NCI-H1930 (cell line): ENCODE data around the gene FAAP24.
"Not testable (repeated sequence)": the region's sequence is repeated elsewhere in the genome, so short reads cannot be mapped to it uniquely, and the experiment has no call there.

Experiments used
- DNase-seq, 2 experiments: peaks; one replicate each; lab custom pipeline; 2025; lab: John Stamatoyannopoulos, UW

FAAP24 gene, protein sequence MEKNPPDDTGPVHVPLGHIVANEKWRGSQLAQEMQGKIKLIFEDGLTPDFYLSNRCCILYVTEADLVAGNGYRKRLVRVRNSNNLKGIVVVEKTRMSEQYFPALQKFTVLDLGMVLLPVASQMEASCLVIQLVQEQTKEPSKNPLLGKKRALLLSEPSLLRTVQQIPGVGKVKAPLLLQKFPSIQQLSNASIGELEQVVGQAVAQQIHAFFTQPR

DNA sequence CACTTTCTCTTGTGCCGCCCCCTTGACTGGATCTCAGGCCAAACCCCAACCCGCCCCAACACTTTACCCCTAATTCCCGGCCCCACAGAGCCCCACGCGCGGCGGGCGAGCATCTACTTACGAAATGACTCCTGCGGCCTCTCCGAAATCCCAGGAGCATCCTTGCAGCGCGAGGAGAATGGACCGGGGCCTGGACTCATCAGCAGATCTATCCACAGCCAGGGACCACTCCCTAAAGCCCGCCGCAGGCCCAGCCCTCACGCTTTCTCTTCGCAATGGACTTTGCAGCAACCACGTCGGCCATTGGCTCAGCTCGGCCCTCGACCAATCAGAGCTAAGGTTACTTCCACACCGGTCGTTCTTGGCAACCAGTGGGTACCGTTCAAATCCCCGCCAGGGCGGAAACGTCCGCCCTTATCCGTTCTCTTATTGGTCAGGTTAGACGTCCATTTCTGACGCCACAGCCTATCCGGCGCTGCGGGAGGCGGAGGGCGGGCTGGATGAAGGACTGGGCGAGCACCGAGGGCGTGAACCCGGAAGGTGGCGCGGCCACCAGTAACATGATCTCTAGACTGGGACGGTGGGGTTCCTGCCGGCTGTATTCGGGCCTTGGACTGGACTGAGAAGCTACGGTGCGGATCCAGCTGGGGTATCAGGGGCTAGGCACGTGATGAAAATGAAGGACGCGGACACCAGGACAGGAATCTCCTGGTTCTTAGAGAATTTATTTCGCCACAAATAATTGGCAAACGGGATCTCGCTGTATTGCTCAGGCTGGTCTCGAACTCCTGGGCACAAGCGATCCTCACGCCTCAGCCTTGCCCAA lies at the start of gene FAAP24, which contains the start of gene CEP89:
Gene FAAP24 (plus strand): TSS at position 528 of the 826 bp plus-strand sequence. CDS start 955 bp downstream, outside the sequence.
Gene CEP89 (minus strand): TSS at position 244 of the 826 bp plus-strand sequence. CDS start 84 bp downstream, at position 160.
- peak; percentile 99 to 100 for DNase-seq

DNA sequence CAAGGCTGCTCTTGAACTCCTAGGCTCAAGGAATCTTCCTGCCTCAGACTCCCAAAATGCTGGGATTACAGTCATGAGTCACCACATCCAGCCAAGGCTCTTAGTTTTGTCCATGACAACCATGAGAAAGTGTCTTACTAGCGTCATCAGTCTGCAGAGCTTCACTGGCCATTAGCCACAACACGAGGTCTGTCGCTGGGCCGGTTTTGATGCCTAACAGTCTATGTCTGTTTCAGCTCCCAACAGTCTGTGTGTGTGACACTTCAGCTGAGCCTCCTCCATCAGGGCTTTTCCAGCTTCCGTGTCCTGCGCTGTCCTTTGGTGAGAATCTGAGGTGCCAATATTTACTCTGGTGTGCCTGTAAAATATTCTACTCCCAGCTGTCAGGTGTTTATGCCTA lies 47.8 kb upstream of the FAAP24 start:
- no peak for DNase-seq

DNA sequence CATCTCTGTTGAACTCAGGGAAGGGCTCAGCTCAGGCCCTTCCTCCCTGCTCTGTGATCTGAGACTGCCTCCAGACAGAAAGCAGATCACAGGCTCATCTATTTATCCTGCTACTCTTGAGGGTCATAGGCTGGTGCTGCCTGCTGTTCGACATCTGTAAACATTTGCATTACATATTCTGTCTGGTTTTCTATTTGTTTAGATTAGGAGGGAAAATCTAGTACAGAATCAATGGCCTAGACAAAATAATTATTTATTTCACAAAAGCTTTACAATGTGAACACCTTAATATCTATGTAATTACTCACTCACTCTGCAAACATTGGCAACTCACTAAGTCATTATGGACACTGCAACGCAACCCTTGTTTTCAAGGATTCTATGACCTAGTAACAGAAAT lies 43.2 kb upstream of the FAAP24 start:
- DNase-seq: no peak

DNA sequence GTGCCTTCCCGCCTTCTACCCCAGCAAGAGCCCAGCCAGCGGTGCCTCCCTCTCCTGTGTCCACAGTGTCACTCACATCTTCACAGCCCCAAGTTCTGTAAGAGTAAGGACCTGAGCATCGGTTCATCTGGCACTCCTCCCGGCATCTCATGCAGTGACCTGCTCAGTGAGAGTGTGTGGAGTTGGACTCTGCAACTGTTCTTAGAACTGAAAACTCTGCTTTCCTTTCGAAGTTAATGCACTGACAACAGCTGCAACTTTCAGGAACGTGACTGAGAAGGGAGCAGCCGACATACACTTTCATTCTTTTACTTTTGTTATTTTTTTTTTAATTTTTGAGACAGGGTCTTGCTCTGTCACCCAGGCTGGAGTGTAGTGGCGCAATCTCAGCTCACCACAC lies 41.5 kb upstream of the FAAP24 start:
- DNase-seq: no peak

DNA sequence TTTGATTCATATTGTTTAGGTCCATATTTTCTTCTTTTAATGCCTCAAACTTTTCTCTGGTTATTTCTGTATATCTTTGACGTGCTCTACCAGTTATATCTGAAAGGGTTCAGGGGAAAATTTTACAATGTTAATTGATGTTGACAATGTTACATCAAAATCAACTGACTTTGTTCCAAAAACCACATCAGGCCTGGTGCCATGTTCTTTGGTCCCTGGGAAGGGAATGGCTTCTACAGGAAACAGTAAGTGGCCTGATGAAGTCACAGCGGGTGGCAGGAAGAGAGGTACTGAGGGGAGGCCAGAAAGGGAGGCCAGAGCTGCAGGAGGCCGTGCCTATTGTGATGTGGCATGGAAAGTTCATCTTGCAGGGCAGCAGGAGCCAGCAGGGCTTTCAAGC lies 38.5 kb upstream of the FAAP24 start:
- DNase-seq: no peak

DNA sequence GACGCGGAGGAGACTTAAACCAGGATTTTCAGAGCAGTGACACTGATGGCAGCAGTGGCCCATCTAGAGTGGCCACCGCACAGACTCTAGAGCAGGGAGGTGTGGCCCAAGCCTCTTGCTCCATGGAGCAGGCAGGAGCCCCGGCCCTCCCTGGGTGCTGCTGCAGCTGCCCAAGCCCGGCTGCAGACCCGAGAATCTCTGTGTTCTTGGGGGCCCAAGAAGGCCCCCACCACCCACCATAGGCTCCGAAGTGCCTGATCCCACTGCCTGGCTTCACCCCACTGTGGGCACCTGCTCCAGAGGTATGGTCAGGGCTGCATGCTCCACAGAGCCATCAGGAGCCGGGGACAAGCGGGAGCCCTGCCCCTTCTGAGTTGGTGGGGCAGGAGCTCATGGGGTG lies 36.4 kb upstream of the FAAP24 start:
- DNase-seq: no peak

DNA sequence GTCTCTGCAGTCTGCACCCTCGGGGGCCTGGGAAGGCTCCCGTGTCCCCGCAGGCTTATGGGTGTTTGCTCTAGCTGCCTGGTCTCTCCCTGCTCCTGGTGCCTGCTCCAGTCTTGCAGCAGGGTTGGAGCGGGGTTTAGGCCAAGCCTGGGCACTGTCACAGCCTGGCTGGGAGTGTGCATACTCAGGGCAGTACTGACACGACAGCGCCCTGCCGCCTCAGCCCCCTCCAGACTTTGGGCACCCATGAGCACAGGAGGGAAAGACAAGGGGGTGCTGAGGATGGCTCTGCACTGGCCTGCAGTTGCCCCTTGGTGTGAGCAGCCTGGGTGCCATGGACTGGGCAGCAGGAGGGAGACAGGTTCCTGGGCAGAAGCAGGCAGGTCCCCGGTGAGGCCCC lies 36.0 kb upstream of the FAAP24 start:
- DNase-seq: no peak

DNA sequence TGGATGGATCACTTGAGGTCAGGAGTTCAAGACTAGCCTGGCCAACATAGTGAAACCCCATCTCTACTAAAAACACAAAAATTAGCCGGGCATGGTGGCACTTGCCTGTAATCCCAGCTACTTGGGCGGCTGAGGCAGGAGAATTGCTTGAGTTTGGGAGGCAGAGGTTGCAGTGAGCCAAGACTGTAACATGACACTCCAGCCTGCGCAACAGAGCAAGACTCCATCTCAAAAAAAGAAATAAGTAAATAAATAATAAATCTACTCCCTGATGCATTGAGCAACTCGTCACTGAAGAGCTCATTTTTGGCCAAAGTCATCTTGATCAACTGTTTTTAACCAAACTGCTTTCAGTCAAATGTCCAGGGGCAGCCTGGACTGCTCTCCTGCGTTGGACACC lies 30.8 kb upstream of the FAAP24 start:
- DNase-seq: not testable (repeated sequence)

DNA sequence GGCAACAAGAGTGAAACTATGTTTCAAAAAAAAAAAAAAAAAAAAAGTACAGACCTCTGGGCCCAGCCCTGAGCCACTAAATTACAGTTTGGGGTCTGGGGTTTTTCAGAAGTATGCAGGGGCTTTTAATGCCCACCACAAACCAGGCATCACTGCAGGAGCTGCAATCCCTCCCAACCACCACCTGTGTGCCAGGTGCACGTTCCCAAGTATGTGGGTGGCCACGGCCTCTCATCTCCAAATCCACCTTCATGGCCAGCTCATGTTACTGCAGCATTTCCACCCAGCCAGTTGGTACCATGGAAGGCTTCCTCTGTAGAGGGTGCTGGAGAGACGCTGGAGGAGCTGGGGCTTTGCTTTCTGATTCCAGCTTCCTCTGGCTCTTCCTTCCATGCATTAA lies 26.8 kb upstream of the FAAP24 start:
- DNase-seq: no peak

DNA sequence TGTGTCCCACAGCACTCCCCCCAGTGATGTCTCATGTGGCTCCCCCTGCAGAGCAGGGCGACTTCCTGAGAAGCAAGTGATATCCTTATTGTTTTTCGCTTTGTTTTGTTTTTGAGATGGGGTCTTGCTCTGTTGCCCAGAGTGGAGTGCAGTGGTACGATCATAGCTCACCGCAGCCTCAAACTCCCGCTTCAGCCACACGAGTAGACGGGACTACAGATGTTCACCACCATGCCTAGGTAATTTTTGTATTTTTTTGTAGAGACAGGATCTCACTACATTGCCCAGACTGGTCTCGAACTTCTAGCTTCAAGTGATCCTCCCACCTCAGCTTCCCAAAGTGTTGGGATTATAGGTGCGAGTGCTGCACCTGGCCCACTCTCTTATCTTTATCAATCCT lies 5.3 kb upstream of the FAAP24 start:
- no peak for DNase-seq

DNA sequence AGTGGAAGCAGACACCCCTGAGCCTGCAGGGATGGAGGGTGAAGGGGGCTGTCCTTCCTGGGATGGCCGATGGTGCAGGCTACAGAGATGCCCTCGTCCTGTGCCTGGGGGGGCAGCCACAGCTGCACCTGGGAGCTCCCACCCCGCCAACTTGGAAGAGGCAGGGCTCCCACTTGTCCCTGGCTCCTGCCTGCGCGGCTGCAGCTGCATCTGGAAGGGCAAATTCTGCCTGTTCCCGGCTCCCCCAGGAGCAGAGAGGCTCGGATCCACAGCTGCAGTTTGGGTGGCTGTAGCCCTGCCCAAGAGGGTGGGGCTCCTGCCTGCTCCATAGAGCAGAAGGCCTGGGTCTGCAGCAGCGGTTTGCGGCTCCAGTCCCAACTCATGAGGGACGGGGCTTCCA lies 2.5 kb upstream of the FAAP24 start:
- no peak for DNase-seq

DNA sequence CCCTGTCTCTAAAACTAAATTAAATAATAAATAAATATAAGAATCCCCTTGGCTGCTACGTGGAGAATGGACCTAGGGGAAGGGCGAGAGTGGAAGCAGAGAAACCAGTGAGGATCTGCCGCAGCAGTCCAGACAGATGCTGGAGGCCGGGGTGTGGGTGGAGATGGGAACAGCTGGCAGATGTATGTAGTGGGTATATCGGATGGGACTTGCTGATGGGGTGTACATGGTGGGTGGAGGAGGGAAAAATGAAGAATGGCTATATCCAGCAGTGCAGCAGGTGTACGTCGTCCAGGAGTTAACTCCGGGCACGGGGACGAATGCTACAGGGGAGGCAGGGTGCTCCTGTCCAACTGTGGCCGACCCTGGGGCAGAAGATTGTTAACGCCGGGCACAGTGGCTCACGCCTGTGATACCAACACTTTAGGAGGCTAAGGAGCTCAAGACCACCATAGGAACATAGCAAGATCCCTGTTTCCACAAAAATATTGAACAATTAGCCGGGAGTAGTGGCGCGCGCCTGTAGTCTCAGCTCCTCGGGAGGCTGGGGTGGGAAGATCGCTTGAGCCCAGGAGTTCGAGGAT lies 938 bp upstream of the FAAP24 start:
- no peak for DNase-seq

DNA sequence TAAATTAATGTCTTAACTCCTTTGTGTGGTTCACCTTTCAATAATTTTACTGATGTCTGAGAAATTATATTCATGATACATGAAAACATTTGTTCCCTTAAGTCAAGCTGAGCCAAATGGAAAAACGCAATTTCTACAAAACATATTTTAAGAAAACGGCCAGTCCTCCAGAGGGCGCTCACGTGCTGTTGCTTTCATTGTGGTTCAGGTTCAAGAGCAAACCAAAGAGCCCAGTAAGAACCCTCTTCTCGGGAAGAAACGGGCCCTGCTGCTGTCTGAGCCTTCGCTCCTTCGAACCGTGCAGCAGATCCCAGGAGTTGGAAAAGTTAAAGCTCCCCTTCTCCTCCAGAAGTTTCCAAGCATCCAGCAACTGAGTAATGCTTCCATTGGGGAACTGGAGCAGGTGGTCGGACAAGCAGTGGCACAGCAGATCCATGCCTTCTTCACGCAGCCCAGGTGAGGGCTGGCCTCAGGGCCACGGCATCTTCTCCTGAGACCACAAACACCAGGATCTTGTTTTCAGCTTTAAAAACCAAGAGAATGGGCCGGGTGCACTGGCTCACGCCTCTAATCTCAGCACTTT lies 4.3 kb downstream of the FAAP24 start:
- DNase-seq: peak; percentile 33 to 64

DNA sequence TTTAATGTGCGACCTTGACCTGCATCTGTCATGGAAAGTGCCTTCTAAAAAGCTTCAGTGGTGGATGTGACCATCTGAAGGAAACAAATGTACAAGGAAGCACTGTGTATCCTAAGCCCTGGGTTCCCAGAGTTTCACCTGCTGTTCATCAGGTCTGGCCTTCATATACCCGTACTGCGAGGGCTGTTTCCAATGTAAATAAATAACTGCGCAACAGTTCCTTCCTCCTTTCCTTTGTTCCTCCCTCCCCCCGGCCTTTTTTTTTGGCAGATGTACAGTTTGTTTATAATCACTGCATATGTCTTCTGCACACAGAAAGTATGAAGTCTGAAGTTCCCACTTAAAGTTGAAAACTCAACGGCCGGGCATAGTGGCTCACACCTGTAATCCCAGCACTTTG lies 5.2 kb downstream of the FAAP24 start:
- DNase-seq: no peak

DNA sequence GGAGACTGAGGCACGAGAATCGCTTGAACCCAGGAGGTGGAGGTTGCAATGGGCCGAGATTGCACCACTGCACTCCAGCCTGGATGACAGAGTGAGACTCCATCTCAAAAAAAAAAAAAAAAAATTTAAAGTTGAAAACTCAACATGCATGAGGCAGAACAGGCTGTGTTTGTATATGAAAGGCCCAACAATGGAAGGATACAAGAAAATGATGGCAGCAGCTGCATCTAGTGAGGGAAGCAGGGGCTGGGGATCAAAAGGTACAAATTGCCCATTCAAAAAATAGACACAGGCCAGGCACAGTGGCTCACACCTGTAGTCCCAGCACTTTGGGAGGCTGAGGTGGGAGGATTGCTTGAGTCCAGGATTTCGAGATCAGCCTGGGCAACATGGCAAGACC lies 5.8 kb downstream of the FAAP24 start:
- not testable (repeated sequence) for DNase-seq

DNA sequence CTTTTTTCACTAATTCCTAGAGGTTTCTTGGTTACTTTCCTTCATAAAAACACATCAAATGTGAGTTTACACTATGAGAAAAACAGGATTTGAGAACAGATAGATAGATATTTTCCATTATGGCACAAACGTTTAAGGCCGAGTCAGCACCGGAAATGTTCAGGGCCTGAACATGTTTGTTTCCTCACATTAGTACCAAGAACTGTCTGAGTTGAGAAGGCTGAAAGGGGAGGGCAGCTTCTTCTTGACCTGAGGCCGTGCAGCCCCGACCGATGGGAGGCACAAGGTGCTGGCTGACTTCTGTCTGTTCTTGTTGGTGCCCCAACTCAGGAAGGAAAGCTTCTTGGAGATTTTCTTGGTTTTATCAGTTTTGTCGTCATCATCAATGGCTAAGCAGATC lies 7.8 kb downstream of the FAAP24 start:
- DNase-seq: not testable (repeated sequence)

DNA sequence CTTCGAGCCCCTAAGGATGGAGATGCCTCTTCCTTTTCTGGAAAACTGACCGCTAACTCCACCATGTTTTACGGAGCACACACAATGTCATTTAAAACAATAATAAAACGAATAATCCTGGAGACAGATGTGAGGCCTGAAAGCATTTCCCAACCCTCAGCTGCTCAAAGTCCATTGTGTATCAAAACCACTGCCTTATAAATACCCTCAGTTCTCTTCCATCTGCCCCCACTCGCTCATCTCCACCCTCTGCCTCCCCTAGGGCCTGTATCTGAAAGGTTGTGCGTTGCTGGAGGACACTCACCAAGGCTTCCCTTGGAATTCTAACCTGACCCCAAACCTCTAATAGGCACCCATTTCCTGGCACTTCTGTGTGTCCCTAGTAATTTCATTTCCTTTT lies 10.4 kb downstream of the FAAP24 start:
- not testable (repeated sequence) for DNase-seq

DNA sequence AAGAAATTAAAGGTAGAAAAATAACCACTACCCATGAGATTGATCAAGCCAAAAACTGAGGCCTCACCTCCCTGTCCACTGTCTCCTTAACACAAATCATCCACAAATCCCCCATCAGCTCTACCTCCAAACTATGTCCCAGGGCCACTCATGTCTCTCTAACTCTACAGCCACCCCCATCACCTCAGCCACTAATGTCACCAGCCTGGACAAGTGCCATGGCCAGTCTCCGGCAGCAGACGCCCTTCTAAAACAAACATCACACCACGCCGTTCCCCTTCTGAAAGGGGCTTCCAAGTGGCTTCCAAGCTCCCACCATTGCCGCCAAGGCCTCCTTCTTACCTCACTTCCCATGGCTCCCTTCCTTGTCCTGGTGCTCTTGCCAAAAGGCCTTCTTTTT lies 16.2 kb downstream of the FAAP24 start:
- not testable (repeated sequence) for DNase-seq

DNA sequence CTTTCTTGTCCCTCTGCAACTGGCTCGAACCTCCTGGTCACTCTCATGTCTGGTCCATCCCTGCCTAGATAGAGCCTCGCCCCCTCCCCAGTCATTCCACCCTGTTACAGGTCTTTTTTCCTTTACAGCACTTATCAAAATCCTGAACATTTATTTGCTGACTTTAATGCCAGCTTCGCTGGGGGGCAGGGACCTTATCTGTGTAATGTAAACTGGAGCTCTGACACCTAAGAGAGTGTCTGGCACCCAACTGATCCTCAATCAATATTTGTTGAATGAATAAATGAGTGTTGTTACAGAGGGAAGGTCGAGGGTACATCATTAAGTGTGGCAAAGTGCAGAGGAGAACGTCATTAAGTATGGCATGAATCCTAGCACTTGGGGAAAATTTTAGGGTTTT lies 16.7 kb downstream of the FAAP24 start:
- DNase-seq: no peak

DNA sequence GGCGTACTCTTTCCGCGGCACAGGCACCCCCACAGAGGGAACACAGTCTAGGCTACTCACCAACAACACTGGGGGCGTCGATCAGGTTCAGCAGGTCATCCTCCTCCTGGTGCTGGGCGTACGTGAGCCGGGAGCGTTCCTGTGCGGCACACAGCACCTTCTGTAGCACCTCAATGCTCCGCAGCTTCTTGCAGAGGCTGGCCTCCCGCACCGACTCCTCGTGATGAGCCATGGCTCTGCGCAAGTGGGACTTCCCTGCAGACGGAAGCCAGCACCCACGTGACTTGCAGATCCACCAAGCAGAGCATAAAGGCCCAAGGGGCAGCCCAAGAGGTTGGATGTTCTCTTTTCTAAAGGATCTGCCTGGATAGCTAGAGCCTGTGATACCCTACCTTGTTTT lies 23.9 kb downstream of the FAAP24 start:
- not testable (repeated sequence) for DNase-seq

DNA sequence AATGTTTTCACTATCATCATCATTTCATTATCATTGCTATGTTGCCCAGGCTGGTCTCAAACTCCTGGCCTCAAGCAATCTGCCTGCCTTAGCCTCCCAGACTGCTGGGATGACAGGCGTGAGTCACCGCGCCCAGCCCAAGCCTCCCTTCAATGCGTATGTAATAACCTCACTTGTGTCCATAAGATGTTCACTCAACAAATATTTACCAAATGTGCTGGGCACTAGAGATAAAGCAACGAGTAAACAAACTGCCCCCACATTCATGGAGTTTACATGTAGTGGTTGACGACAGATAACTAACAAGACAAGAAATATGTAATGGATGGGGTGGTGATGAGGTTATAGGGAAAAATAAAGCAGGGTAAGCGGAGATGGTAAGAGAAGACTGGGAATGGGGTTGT lies 25.0 kb downstream of the FAAP24 start:
- not testable (repeated sequence) for DNase-seq

DNA sequence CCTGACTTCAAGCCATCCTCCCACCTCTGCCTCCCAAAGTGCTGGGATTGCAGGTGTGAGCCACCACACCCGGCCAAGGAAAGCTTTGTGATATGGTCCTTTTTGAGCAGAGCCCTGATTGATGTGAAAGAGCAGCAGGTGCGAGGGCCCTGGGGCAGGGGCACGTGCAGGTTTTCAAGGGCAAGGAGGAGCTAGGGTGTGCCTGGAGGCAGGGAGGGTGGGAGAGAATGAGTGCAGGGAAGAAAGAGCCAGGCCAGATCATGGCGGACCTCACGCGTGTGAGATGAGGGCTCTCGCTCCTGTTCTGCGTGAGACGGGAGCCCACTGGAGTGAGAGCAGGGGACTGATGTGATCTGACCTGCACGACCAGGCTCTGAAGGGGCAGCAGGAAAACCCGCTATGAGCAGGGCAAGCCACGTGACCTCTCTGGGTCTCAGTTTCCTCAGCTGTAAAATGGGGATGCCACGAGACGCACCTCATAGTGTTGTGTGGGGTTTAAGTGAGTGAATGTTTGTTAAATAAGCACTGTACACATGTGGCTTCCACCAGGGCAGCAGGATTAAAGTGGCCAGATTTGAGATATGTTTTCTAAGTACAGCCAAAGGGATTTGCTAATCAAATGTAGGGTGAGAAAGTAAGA lies 25.8 kb downstream of the FAAP24 start:
- no peak for DNase-seq
